ENCODE measurements around the gene GOPC. TPM values are rescaled to one million over a fixed set of nuclear protein-coding genes. Genes with fewer than 3 reads are reported as not detected.

The GOPC gene
- total RNA-seq, 2 experiments from 2014 or later = 14.8 to 16.1 TPM

DNA sequence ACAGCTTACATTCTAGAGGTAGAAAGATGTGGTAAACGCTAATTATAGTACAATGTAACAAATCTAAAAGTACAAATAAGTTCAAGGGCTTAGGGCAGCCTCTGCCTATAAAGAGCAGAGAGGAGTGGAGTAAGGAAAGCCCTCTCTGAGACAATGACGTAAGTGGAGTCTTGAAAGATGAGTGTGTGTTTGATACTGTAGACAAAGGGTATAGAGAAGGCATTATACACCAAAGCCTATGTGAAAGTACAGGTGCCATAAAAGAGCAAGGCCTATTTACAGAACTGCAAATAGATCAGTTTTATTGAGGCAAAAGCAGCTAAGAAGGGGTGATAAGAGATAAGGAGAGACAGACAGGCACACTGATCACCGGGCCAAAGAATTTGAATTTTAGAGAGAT lies 10.9 kb downstream of the GOPC start:
- H3K9me3 Mint-ChIP-seq = peaks cover 7% of the 10 kb centered on the region
- TF ChIP-seq, protein P1, sequence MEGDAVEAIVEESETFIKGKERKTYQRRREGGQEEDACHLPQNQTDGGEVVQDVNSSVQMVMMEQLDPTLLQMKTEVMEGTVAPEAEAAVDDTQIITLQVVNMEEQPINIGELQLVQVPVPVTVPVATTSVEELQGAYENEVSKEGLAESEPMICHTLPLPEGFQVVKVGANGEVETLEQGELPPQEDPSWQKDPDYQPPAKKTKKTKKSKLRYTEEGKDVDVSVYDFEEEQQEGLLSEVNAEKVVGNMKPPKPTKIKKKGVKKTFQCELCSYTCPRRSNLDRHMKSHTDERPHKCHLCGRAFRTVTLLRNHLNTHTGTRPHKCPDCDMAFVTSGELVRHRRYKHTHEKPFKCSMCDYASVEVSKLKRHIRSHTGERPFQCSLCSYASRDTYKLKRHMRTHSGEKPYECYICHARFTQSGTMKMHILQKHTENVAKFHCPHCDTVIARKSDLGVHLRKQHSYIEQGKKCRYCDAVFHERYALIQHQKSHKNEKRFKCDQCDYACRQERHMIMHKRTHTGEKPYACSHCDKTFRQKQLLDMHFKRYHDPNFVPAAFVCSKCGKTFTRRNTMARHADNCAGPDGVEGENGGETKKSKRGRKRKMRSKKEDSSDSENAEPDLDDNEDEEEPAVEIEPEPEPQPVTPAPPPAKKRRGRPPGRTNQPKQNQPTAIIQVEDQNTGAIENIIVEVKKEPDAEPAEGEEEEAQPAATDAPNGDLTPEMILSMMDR (IDR thresholded peaks at IDR 0.05) = no peak
- intact Hi-C loops (cut with micrococcal nuclease) = no loop called here
- peaks cover 40% of the 10 kb centered on the region for H3K36me3 Mint-ChIP-seq (ENCODE audit: low read depth)
- CTCF ChIA-PET = interaction anchor here (1.2 kb wide), 1 partner anchor 126 kb away, joined by 3 read pairs; no protein-coding TSS in a partner anchor
- peaks cover 19% of the 10 kb centered on the region for H3K4me1 Mint-ChIP-seq (ENCODE audit: low read depth)
- no peak overlapping the region for H3K4me3 Mint-ChIP-seq
- POLR2A ChIA-PET = no interaction called here
- DNase-seq (no peak), ATAC-seq (no peak)
- H3K27ac Mint-ChIP-seq = peak overlapping the region; percentile 3
- no peaks in the 10 kb centered on the region for H3K27me3 Mint-ChIP-seq

DNA sequence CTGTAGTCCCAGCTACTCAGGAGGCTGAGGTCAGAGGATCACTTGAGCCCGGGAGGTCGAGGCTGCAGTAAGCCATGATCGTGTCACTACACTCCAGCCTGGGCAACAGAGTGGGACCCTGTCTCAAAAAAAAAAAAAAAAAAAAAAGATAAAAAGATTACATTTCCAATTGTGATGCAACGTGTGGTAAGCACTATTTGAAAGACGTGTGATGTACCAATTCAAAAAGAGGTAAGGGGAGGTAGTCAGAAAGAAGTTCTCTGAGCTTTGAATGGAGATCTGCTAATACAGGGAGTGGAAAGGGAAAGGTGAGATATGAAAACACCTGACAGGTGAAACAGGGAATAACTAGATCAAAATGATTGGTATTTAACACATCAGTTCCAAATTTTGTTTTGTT lies 11.9 kb downstream of the GOPC start:
- DNase-seq = no peak
- H3K9me3 Mint-ChIP-seq = peaks cover under 1% of the 10 kb centered on the region
- intact Hi-C loops (cut with micrococcal nuclease) = no loop called here
- POLR2A ChIA-PET = interaction anchor here (2.3 kb wide), 1 partner anchor 12 kb away, joined by 10 read pairs; the partner anchor contains the start of gene GOPC
- H3K36me3 Mint-ChIP-seq (ENCODE audit: low read depth) = peaks cover 32% of the 10 kb centered on the region
- no peak overlapping the region for H3K27ac Mint-ChIP-seq
- no peak for ATAC-seq
- CTCF ChIA-PET = interaction anchor here (1.2 kb wide), 1 partner anchor 125 kb away, joined by 3 read pairs; no protein-coding TSS in a partner anchor
- H3K27me3 Mint-ChIP-seq = no peaks in the 10 kb centered on the region
- TF ChIP-seq, protein P1 (IDR thresholded peaks at IDR 0.05) = no peak
- no peak overlapping the region for H3K4me3 Mint-ChIP-seq
- peaks cover 22% of the 10 kb centered on the region for H3K4me1 Mint-ChIP-seq (ENCODE audit: low read depth)

DNA sequence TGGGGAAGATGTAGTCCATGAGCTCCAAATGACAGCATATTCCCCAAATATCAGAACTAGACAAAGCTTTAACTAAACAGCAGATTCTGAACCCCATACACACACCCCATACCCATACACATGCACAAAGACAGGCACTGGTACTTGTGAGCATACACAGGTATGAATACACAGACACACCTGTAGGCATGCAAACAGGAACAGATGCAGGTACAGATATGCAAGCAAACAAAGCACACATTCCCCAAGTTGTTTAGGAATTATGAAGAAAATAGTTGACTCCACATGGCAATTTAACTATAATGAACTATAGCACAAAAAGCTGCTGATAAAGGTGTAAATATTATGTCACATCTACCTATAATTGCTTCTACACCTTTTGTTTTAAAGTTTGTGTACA lies 16.7 kb downstream of the GOPC start:
- H3K4me1 Mint-ChIP-seq (ENCODE audit: low read depth) = peaks cover 36% of the 10 kb centered on the region
- no peak overlapping the region for H3K4me3 Mint-ChIP-seq
- intact Hi-C loops (cut with micrococcal nuclease) = no loop called here
- DNase-seq (no peak), ATAC-seq (no peak)
- TF ChIP-seq, protein P1 (IDR thresholded peaks at IDR 0.05) = no peak
- no peaks in the 10 kb centered on the region for H3K9me3 Mint-ChIP-seq
- H3K36me3 Mint-ChIP-seq (ENCODE audit: low read depth) = peaks cover 40% of the 10 kb centered on the region
- POLR2A ChIA-PET = interaction anchor here (1.2 kb wide), 1 partner anchor 37 kb away, joined by 3 read pairs; no protein-coding TSS in a partner anchor
- no peaks in the 10 kb centered on the region for H3K27me3 Mint-ChIP-seq
- H3K27ac Mint-ChIP-seq = no peak overlapping the region
- CTCF ChIA-PET = interaction anchor here (1.2 kb wide), 1 partner anchor 31 kb away, joined by 3 read pairs; no protein-coding TSS in a partner anchor

DNA sequence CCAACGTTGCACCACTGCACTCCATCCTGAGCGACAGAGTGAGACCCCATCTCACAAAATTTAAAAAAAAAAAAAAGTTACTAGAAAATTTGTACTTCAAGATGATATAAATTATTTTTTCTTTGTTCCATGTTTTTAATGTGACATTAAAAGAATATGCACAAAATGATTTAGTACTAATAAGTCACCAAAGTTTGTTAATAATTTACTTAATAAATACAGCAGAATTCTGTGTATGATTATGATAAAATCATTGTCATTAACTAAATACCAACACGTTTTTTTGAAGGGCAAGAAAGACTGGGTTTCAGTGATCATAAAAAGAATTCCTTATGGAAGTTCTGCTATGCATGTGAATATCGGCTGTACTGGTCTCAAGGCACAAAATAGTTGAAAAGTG lies 28.1 kb downstream of the GOPC start:
- ChIA-PET POLR2A (no interaction called here), CTCF (interaction anchor here (3.3 kb wide), 1 partner anchor 18 kb away, joined by 11 read pairs; no protein-coding TSS in a partner anchor)
- Mint-ChIP-seq H3K9me3 (no peaks in the 10 kb centered on the region), H3K27me3 (no peaks in the 10 kb centered on the region), H3K4me1 (ENCODE audit: low read depth) (peaks cover 4% of the 10 kb centered on the region), H3K36me3 (ENCODE audit: low read depth) (peaks cover 25% of the 10 kb centered on the region), H3K27ac (no peak overlapping the region), H3K4me3 (no peak overlapping the region)
- no peak for DNase-seq
- no peak for ATAC-seq
- intact Hi-C loops (cut with micrococcal nuclease) = no loop called here
- TF ChIP-seq, protein P1 (IDR thresholded peaks at IDR 0.05) = no peak

DNA sequence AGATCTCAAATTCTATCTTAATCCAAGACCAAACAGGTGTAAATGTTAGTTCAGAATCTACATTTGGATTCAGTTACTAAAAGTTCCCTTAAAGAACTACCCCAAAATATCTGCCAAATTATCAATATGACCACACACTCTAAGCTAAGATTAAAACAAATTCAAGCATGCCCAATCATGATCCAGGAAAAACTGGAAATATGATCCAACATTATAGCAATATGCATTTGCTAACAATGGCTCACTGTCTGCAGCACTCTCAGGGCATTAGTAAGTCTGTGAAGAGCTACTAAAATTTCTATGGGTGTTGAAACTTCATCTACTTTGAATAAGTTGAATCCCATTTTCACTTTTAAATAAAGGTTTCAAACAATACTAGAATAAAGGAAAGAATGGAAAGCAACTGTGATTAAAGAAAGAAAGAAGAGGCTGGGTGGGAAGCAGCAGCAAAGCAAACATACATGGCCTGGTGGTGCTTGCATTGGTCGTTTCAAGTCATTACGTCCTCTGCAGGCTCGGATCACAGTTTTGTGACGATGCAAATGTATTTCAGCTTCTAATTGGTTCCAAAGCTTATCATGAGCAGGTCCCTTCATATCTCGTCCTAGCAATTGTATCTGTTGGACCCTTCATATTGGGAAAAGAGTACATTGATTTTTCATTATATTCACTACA lies 29.2 kb downstream of the GOPC start:
- H3K36me3 Mint-ChIP-seq (ENCODE audit: low read depth) = peaks cover 20% of the 10 kb centered on the region
- intact Hi-C loops (cut with micrococcal nuclease) = no loop called here
- no peak overlapping the region for H3K4me3 Mint-ChIP-seq
- DNase-seq (no peak), ATAC-seq (no peak)
- no peaks in the 10 kb centered on the region for H3K27me3 Mint-ChIP-seq
- H3K27ac Mint-ChIP-seq = no peak overlapping the region
- TF ChIP-seq, protein P1 (IDR thresholded peaks at IDR 0.05) = no peak
- H3K9me3 Mint-ChIP-seq = no peaks in the 10 kb centered on the region
- peaks cover 5% of the 10 kb centered on the region for H3K4me1 Mint-ChIP-seq (ENCODE audit: low read depth)
- CTCF ChIA-PET = interaction anchor here (1.1 to 3.3 kb wide), 4 partner anchors 12 to 123 kb away, joined by 3 to 11 read pairs (median 4); no protein-coding TSS in a partner anchor
- POLR2A ChIA-PET = no interaction called here

Data from activated CD8-positive, alpha-beta T cell treated with anti-CD3 and anti-CD28 coated beads for 36 hours (primary cell).